Measurements from ENCODE around the gene AHDC1. TPM values are rescaled to one million over a fixed set of nuclear protein-coding genes. Genes with fewer than 3 reads are reported as not detected.

The AHDC1 gene
- polyA plus RNA-seq, 3 donors: 0.16 to 3.3 (median 0.30) TPM

- no peak overlapping the region for H3K27ac Mint-ChIP-seq
- peaks cover 3% of the 10 kb centered on the region in 2 donors for H3K4me1 ChIP-seq (ENCODE audit: control insufficient read depth in 1 of 2, insufficient read depth in 2 of 2, low read length in 2 of 2)
Measured at GRCh38 chr1:27551170-27551952, 52.6 kb downstream of the AHDC1 start.

More at GRCh38 chr1:27551170-27551952, 52.6 kb downstream of the AHDC1 start:
- H4K20me1 ChIP-seq (ENCODE audit: insufficient read depth, low read length): no peaks in the 10 kb centered on the region
- no peak for TF ChIP-seq CTCF (IDR thresholded peaks at IDR 0.05)
- no peak overlapping the region for H3K4me3 ChIP-seq (replicated peaks in 1 of 3; ENCODE audit: low read depth in 2 of 3, low read length in 3 of 3)
- peaks cover 6% of the 10 kb centered on the region for H3K4me1 Mint-ChIP-seq
- H3K36me3 ChIP-seq (replicated peaks in 1 of 2; ENCODE audit: control insufficient read depth in 1 of 2, insufficient read depth in 2 of 2, low read length in 2 of 2): peaks cover 8 to 13% of the 10 kb centered on the region in 2 donors
- peaks cover 0 to 3% (median 0%) of the 10 kb centered on the region in 3 donors for H3K27me3 Mint-ChIP-seq (ENCODE audit: low read depth in 3 of 3)
- no peak overlapping the region for H3K4me3 Mint-ChIP-seq
- no peak overlapping the region for H2AFZ ChIP-seq (ENCODE audit: insufficient read depth, low read depth, low read length, poor library complexity, severe bottlenecking)
- peaks cover 10 to 25% of the 10 kb centered on the region in 2 donors for H3K36me3 Mint-ChIP-seq
- no peaks in the 10 kb centered on the region for H3K27me3 ChIP-seq (ENCODE audit: control insufficient read depth in 2 of 2, insufficient read depth in 2 of 2, low read length in 2 of 2)
- 94% methylated on average over 34 of the region's 48 CpGs for WGBS (ENCODE audit: insufficient coverage)
- no peak overlapping the region for H3K27ac ChIP-seq (ENCODE audit: low read depth in 1 of 2, low read length in 2 of 2)
- H3K9me3 ChIP-seq (replicated peaks in 1 of 2; ENCODE audit: control insufficient read depth in 1 of 2, insufficient read depth in 1 of 2, low read length in 2 of 2): no peaks in the 10 kb centered on the region
- DNase-seq: no peak
- H3K9ac ChIP-seq (ENCODE audit: insufficient read depth, low read length, poor library complexity, severe bottlenecking): no peak overlapping the region
- intact Hi-C loops (cut with micrococcal nuclease): no loop called here
- H3K9me3 Mint-ChIP-seq: no peaks in the 10 kb centered on the region
- no peaks in the 10 kb centered on the region for H3K79me2 ChIP-seq (ENCODE audit: insufficient read depth, low read length)
- no peak overlapping the region for H3K4me2 ChIP-seq (replicated peaks; ENCODE audit: extremely low read depth, low read length, poor library complexity, severe bottlenecking)

All from CD14-positive monocyte (primary cell).